HG02970 (cell line): ENCODE data around the gene AADACL3.
"Not testable (repeated sequence)": the region's sequence is repeated elsewhere in the genome, so short reads cannot be mapped to it uniquely, and the experiment has no call there.

Source experiments
- ATAC-seq: cut with Tn5 transposase; IDR thresholded peaks from one replicate; pipeline ENCODE4 v1.9.1; 2021; ENCODE audit warnings: mild to moderate bottlenecking, moderate library complexity, moderate number of reproducible peaks; ENCODE audit not compliant: unreplicated experiment, low FRiP score

AADACL3 gene, protein sequence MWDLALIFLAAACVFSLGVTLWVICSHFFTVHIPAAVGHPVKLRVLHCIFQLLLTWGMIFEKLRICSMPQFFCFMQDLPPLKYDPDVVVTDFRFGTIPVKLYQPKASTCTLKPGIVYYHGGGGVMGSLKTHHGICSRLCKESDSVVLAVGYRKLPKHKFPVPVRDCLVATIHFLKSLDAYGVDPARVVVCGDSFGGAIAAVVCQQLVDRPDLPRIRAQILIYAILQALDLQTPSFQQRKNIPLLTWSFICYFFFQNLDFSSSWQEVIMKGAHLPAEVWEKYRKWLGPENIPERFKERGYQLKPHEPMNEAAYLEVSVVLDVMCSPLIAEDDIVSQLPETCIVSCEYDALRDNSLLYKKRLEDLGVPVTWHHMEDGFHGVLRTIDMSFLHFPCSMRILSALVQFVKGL

DNA sequence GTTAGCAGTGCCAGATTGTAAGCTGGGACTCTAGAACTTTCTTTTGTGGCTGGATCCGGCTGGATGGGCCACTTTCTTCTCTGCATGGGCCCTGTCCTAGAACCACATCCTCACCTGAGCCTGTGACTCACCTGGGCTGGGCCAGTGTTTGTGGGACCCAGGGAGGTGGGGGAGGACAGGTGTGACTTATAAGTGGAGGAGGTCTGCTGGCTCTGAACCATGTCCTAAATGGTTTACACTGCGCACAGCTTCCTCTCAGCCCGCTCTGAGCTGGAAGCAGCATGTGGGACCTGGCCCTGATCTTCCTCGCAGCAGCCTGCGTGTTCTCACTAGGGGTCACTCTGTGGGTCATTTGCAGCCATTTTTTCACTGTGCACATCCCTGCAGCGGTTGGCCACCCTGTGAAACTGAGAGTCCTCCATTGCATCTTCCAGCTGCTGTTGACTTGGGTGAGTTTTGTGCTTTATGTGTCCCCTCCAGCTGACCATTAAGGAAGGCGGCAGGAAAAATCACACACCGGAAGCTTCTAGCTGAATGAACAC is at the start of gene AADACL3:
Gene AADACL3, plus strand, starts transcription at position 215 of the 542 bp plus-strand sequence. Its CDS starts 67 bp downstream, at position 282.
- ATAC-seq: no peak

DNA sequence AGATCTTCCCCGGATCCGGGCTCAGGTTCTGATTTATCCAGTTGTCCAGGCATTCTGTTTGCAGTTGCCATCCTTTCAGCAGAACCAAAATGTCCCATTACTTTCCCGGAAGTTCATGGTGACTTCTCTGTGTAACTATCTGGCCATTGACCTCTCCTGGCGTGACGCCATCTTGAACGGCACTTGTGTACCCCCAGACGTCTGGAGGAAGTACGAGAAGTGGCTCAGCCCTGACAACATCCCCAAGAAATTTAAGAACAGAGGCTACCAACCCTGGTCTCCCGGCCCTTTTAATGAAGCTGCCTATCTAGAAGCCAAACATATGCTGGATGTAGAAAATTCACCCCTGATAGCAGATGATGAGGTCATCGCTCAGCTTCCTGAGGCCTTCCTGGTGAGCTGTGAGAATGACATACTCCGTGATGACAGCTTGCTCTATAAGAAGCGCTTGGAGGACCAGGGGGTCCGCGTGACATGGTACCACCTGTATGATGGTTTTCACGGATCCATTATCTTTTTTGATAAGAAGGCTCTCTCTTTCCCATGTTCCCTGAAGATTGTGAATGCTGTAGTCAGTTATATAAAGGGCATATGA is 49.7 kb upstream of the AADACL3 start:
- ATAC-seq: no peak

DNA sequence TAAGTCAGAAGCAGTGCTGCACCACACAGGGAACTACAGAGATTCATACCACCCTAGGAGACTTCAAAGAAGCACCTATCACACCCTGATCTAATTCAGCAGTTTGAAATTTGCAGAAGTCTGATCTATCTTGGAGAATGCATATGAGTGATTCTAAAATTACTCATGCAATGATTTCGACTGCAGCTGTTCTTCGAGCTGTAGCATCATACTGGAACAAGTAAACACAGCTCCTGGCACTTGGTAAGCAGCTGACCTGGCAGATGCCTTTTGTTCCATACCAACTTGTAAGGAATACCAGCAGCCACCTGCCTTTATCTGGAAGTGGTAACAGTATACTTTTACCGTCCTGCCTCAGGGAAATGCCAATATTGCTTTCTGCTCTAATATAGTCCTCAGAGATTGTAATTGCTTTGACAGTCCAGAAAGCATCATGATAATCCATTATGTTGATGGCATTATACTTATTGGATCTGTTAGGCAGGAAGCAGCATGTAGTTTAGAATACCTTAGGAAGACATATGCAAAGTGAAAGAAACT is 46.3 kb upstream of the AADACL3 start:
- ATAC-seq: no peak

DNA sequence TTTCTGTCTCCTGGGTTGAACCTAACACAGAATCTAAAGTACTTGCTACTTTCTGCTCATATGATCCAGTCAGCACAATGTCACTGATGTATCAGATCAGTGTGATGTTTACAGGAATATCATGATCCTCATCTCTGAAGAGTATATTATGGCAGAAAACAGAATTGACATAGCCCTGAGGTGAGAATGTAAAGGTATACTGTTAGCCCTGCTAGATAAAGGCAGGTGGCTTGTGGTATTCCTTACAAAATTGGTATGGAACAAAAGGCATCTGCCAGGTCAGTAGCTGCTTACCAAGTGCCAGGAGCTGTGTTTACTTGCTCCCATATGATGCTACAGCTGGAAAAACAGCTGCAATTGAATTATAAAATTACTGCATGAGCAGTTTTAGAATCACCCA is 41.6 kb upstream of the AADACL3 start:
- ATAC-seq: no peak

DNA sequence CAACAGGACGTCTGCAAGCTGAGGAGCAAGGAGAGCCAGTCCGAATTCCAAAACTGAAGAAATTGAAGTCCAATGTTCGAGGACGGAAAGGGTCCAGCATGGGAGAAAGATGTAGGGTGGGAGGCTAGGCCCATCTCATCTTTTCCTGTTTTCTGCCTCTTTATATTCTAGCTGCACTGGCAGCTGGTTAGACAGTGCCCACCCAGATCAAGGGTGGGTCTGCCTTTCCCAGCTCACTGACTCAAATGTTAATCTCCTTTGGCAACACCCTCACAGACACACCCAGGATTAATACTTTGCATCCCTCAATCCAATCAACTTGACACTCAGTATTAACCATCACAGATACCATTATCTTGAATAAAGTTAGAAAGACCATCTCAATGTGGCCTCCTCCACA is 39.8 kb upstream of the AADACL3 start:
- ATAC-seq: not testable (repeated sequence)

DNA sequence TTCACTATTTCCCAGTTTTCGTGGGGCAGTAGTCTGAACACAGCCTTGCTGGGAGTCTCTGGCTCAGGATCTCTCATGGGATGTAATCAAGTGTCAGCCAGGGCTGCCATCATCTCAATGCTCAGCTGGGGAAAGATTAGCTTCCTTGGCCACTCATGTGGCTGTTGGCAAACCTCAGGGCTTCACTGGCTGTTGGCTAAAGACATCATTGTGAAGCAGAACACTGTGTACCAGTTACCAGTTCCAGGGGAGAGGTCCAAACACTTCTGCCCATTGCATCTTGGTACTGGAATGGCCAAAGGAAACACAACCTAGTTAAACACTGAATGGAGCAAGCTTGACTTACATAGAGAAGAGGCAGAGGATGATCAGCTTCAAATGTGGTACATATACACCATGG is 38.3 kb upstream of the AADACL3 start:
- no peak for ATAC-seq

DNA sequence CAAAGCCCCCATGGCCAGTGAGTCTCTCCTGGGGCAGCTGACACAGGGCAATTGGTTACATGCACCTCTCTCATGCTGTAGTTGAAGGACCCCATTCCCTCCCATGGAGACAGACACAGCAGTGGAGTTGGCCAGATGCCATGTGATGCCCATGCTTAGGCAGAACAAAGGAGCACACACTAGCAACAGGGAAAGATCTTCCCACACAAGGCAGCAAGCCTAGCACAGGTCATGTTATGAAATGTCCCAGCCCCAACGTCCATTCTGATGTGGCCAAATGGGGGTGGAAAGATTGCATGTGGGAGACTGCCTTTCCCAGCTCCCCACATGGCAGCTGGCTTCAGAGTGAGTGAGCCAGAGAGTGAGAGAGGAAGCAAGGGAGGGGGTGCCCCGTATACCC is 37.6 kb upstream of the AADACL3 start:
- no peak for ATAC-seq

DNA sequence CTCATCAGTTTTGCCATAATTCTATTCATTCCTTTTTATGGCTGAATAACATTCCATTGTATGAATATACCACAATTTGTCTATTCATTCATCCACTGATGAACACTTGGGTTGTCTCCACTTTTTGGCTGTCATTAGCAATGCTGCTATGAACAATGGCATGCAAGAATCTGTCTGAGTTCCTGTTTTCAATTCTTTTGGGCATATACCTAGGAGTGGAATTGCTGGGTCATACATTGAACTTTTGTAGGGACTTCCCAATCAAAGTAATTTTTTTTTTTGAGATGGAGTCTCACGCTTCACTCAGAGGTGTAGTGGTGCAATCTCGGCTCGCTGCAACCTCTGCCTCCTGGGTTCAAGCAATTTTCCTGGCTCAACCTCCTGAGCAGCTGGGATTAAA is 37.1 kb upstream of the AADACL3 start:
- no peak for ATAC-seq

DNA sequence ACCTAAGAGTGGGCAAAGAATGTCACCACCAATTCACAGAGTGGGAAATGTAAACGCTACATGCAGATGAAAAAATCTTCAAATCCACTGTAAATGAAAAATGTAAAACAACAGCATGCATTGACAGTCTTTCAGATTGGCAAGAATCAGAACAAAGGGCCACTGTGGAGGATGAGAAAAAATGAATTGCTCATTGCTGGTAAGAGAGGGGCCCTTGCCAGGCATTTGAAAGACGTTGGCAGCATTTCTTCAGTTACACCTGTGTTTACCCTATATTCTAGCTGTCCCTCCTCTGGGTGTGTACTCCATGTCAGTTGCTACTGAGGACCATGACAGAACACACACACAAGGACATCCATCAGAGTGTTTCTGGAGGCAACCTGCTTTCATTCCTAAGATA is 25.8 kb upstream of the AADACL3 start:
- no peak for ATAC-seq

DNA sequence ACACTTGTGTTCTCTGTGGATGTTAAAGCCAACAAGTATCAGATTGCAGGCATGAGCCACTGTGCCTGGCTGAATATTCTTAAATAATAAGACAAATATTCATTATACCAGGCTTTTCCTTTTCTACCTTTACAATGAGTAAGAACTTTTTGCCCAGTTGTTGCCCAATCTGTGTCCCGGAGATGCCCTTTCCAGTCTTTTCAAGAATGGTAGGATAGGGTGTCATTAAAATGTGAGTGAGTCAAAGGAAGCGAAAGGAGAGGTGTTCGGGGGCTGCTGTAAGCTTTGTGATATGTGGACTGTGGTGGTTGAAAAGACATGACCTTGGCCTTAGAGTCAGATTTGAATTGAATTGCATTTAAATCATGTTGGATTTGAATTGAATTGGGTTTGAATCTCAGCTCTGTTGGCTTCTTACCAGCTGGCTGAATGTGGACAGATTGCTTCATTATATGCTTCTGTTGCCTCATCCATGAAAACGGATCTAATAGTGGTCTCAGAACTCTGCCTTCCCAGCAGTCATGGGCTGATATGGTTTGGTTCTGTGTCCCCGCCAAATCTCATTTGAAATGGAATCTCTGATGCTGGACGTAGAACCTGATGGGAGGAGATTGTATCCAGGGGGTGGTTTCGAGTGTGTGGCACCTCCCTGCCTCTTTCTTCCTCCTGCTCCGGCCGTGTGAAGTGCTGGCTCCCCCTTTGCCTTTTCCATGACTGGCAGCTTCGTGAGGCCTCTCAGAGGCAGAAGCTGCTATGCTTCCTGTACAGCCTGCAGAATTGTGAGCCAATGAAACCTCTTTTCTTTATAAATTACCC is 22.7 kb upstream of the AADACL3 start:
- ATAC-seq: no peak

DNA sequence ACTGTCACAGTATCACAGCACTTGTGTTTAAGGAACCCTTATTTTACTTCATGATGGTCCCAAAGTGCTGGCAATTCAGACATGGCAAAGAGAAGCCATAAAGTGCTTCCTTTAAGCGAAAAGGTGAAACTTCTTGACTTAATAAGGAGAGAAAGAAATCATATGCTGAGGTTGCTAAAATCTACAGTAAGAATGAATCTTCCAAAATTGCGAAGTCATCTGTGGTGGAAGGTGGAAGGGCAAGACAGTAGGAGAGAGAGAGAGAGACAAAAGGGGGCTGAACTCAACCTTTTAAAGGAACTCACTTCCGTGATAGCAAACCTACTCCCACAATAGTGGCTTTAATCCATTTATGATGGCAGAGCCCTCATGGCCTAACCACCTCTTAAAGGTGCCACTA is 19.3 kb upstream of the AADACL3 start:
- no peak for ATAC-seq

DNA sequence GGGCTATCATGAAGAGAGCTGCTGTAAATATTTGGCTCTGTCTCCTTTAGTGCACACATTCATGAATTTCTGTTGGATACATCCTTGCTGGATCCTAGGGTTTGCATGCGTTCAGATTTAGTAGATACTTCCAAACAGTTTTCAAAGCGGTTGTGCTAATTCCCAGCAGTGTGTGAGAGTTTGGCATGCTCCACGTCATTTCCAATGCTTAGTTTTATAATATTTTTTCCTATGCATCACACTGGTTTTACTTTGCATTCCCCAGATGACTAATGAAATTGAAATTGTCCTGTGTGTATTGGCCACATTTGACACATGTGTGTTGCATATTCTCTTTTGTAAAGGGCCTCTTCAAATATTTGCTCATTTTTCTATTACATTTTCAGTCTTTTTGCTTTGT is 18.5 kb upstream of the AADACL3 start:
- no peak for ATAC-seq

DNA sequence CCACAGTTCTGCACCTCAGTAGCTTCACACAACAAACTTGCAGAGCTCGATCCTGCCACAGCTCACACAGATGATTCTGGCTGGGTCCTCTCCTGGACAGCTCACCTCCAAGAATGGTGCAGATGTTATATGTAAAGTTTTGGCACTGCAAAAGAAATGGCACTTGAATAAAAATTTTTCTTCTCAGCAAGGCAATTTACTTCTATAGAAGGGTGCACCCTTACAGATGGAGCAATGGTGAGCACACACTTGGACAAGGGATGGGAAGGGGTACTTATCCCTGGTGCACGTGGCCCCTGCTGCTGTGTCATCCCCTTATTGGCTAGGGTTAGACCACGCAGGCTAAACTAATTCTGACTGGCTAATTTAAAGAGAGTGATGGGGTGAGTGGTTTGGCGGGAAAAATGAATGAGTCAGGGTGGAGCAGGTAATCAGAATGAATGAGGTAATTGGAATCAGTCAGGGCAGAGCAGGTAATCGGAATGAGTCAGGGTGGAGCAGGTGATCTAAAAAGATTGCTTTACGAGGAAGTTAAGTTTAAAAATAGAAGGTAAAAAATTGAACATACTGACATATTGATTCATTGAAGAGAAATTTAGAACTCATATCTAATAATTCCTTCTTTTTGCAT is 12.0 kb upstream of the AADACL3 start:
- no peak for ATAC-seq

DNA sequence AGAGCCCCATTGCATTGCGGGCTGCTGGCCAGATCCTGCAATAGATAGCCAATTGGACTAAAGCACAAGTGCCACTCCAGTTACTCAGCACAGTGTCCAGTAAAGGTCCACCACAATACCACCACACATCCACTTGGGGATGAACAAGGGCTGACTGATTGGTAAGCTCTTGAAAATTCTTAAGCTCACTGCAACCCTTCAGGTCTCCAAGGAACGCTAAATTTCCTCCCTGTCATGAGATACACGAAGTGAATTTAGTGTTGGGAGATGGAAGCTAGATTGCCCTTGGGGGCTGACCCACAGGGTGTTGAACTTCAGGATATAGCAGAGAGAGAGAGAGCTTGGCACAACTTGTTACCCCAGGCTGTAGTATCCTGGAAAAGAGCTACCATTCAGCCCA is 9.8 kb upstream of the AADACL3 start:
- ATAC-seq: no peak

DNA sequence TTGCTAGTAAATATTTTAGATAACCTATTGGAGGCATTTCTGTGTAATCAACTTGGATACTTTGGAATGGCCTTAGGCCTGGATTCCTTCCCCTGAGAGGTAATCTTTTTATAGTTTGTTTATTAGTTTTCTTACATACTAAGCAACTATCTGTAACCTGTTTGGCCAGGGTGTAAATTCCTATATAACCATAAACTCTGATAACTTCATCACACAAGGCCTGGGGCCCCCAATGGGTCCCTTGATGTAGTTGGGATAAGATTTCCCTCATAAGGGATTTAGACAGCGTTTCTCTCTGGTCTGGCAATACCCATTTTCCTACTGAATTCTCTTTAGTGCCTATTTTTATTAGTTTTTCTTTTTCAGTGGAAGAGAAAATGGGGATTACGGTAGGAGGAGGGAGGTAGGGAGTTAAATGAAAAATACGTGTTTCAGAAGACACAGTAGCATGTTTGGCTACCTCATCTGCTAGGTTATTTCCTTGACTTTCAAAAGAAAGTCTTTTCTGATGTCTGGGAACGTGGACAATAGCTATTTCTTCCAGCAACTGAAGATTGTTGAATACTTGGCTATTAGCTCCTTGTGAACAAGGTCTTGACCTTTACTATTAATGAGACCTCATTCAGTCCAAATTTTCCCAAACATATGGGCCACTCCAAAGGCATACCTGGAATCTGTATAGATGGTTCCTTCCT is 7.4 kb upstream of the AADACL3 start:
- ATAC-seq: no peak

DNA sequence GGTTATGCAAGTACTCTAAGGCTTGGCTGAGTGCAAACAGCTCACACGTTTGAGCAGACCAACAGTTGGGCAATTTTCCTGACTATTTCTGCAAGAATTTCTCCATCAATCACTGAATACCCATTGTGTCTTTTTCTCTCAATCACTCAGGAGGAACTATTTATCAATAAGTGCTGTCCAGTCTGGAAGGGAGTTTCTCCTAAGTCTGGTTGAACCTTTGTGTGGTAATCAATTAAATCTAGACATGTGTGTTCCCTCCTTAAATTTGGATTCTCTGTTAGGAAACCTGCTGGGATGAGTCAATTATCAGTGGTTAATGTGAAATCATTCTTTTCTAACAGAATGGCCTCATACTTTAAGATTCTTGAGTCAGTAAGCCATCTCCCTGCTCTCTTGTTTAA is 6.8 kb upstream of the AADACL3 start:
- no peak for ATAC-seq

DNA sequence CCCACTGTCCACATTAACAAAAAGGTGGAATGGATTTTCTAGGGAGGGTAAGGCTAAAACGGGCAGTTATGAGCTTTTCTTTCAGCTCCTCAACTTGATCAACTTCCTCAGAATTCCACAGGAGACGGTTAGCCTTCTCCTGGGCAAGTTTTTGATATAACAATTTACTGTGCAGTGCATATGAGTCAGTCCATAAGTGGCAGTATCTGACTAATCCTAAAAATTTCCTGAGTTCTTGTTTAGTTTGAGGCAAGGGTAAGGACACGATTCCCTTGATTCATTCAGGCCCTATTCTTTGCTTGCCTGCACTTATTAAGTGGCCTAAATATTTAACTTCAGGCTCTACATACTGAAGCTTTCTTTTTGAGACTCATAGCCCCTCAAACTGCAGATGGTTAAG is 6.2 kb upstream of the AADACL3 start:
- ATAC-seq: no peak

DNA sequence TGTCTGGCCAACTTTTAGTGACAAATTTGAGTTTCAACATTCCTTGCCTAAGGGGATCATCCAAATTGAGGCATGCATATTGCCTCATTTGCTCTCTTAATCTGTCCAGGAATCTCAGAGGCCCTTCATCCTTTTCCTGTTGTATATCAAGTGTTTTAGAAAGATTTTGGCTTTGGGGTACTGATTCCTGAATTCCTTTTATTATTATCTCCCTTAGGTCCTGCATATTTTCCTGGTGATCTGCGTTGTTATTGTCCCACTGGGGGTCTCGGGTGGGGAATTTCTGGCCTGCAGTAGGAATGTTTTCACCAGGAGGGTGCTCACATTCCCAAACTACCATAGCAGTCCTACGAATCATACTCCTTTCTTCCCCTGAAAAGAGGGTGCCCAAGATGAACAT is 4.4 kb upstream of the AADACL3 start:
- no peak for ATAC-seq

DNA sequence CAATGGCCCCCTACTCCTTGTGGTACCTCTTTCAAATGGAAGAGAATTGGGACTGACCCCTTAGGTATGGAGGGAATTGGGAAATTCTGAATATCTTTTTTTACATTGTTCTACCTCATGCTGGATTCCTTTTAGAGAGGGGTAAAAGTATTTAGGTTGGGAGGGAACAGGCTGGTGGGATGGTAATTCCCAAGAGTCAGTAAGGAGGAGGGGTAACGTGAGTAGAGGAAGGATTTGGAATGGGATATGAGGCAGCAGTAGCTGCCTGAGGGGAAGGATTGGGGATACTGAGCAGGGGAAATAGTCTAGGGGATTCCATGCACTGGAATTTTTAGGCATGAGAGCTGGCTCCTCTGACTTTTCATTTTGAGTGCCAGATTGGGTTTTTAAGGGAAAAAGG is 3.8 kb upstream of the AADACL3 start:
- no peak for ATAC-seq

DNA sequence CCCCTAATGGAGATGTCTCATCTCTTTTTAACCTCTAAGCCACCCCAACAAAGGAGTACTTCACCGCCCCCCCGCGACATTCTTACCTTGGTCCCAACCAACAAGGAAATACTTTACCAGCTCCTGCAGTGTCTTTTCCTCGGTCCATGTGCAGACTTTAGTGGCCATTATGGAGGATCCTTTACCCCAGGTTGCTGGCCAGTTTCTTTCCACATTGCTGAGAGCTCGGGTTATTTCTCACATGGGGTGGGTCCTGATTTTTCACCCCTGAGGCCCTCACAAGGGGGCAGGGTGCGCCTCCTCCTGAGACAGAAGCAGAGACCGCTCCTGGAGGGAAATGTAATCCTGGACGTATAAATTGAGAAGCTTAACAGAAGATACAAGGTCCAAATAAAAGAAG is 3.0 kb upstream of the AADACL3 start:
- no peak for ATAC-seq
